A549 treated with CpdA at 1 μM for 4 hours (cell line): Measurements from ENCODE around the gene PTH. TPM values are rescaled to one million over a fixed set of nuclear protein-coding genes. Genes with fewer than 3 reads are reported as not detected.

Experiments used
- total RNA-seq: library from RNA; stranded (reverse); fragments of 200-300 nt; extraction: Qiagen RNA extraction; gene quantifications from 5 replicates; pipeline ENCODE4 v1.2.3, GENCODE V29; 2022; ENCODE audit warnings: low read depth

Gene PTH
- not detected in 5 replicates for total RNA-seq

DNA sequence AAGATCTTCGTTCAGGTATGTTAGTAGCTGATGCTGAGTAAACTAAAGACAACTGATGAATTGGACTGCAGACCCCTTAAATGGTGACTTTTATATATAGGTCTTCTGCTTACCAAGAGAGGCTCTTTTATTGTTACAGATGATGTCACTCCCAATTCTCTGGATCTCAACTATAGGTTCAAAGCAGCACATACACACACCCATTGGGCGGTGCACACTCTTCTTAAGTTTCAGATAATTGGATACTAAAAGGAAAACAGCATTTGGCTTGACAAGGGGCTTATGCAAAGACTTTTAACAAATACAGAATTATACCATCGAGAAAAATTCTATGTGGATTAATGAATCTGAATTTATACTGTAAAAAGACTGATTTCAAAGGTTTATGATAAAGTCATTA is at the start of gene PTH:
PTH (minus strand) TSS at position 69 of the 400 bp plus-strand sequence. CDS start 3,142 bp downstream, outside the sequence.

DNA sequence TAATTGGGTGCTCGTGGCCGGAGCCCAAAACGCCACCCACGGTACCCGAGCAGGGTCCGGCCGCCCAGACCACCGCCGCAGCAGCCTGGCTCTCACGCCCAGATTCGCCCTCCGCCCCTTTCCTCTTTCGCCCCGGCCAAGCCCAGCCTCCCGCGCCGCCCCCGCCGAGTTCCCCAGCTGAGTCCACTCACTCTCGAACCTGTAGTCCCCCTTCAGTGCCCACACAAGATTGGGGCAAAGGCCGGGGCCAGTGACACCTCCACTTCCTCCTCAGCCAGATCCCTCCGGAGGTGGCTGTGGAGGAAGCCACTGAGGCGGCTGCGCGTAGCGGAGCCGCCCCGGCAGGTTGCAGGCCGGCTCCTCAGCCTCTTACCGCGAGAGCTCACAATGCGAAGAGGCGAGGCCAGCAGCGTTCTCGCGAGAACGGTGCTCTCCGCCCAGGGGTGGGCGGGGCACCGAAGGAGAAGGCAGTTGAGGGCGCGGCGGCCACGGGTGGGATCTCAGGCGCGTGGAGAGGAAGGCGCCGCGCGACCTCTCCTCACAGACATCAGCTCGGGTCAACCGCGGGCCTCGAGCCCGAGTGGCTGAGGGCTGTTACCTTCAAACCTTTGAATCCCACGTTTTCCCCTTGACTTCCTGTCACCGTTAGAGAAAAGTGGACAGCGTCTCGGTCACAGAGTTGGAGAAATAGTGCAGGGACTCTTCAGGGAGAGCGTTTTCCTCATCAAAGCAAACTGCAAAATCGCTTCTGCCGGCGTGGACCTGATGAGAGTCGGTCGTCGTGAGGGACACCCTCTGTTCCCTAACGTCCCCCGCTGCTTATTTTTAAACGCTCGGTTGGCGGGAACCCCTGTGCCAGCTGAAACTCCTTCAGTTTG is 32.7 kb downstream of the PTH start, which contains the start of gene BTBD10:
BTBD10 (minus strand) TSS at position 322 of the 878 bp plus-strand sequence. CDS start 18,098 bp downstream, outside the sequence.

Other genes starting within 250 kb of the PTH start
- gene BMAL1, start 218.2 kb downstream of the PTH start, total RNA-seq = 11.5 to 14.5 TPM (median 13.3 TPM) in 5 replicates
- 40.3 to 60.5 TPM (median 44.5 TPM) in 5 replicates for gene BTBD10, start 32.8 kb downstream of the PTH start, total RNA-seq
- 39.3 to 63.8 TPM (median 56.2 TPM) in 5 replicates for gene FAR1, start 172.7 kb upstream of the PTH start, total RNA-seq